GM19193 (cell line): Measurements from ENCODE around the gene EEPD1.

Source experiments
- POLR2A ChIP-seq: IDR thresholded peaks from 4 replicates; pipeline ENCODE4 v1.6.1; 2011; ENCODE audit not compliant: insufficient read depth, insufficient read length; ENCODE audit errors: extremely low read depth

EEPD1 gene

GRCh38 chr7:36214608-36215456, 61.8 kb downstream of the EEPD1 start:
- TF ChIP-seq POLR2A, result no peak

GRCh38 chr7:36215457-36215765, 62.4 kb downstream of the EEPD1 start:
- TF ChIP-seq POLR2A, result no peak

- no peak for TF ChIP-seq POLR2A
Observed at GRCh38 chr7:36216063-36216684, 63.1 kb downstream of the EEPD1 start.

GRCh38 chr7:36217211-36217960, 64.3 kb downstream of the EEPD1 start:
- no peak for TF ChIP-seq POLR2A

GRCh38 chr7:36217961-36218284, 64.9 kb downstream of the EEPD1 start:
- no peak for TF ChIP-seq POLR2A

GRCh38 chr7:36219429-36219828, 66.4 kb downstream of the EEPD1 start:
- TF ChIP-seq POLR2A, result no peak

GRCh38 chr7:36223851-36224250, 70.8 kb downstream of the EEPD1 start:
- no peak for TF ChIP-seq POLR2A

GRCh38 chr7:36224934-36225858, 72.1 kb downstream of the EEPD1 start:
- no peak for TF ChIP-seq POLR2A

GRCh38 chr7:36226151-36226550, 73.1 kb downstream of the EEPD1 start:
- TF ChIP-seq POLR2A, result no peak

GRCh38 chr7:36227223-36227622, 74.2 kb downstream of the EEPD1 start:
- TF ChIP-seq POLR2A, result no peak

GRCh38 chr7:36228039-36228438, 75.0 kb downstream of the EEPD1 start:
- TF ChIP-seq POLR2A, result no peak

GRCh38 chr7:36231406-36231805, 78.4 kb downstream of the EEPD1 start:
- TF ChIP-seq POLR2A, result no peak

GRCh38 chr7:36232555-36232954, 79.5 kb downstream of the EEPD1 start:
- no peak for TF ChIP-seq POLR2A

- TF ChIP-seq POLR2A, result no peak
Observed at GRCh38 chr7:36232971-36233550, 80.0 kb downstream of the EEPD1 start.
